K562 (cell line): Measurements from ENCODE around the gene UBE2E2. TPM values are rescaled to one million over a fixed set of nuclear protein-coding genes. Genes with fewer than 3 reads are reported as not detected.

ENCODE experiments used
- ATAC-seq: fragments of 200-7000 bp; cut with Tn5 transposase; 3 replicates; pipeline ENCODE4 v1.9.1; 2020; ENCODE audit warnings: moderate library complexity
- BruUV-seq: library from RNA; stranded (reverse); fragments of 400-500 nt; replicated peaks from 2 replicates; lab custom pipeline; 2021; lab: Mats Ljungman, UMichigan
- CTCF ChIA-PET: fragments of 300-600 bp; formaldehyde crosslinking; extraction: SDS; loops from one replicate; lab custom pipeline; 2021; ENCODE audit warnings: low intra/inter-chr PET ratio; lab: Yijun Ruan, JAX
- POLR2A ChIA-PET: fragments of 300-600, 350-650 bp; sonication (Branson Sonifier 250); formaldehyde crosslinking; extraction: SDS; loops from one replicate; lab custom pipeline; 2021; ENCODE audit warnings: antibody characterized with exemption, inconsistent platforms; lab: Yijun Ruan, JAX
- DNase-seq, 4 experiments: peaks; one replicate each; pipeline versions ENCODE4 v3.0.0 to v3.0.0-alpha.2; 2011 to 2018; ENCODE audit warnings: low spot score in 3 of 4, mixed read lengths in 3 of 4; ENCODE audit errors: extremely low read depth in 1 of 4
- FAIRE-seq: peaks from 2 replicates; lab custom pipeline; 2011; peaks lifted over from hg19 to GRCh38; lab: Jason Lieb, UNC
- H2AFZ ChIP-seq: 2 replicates; pipeline ENCODE4 v1.6.0; 2011; ENCODE audit warnings: low read depth, low read length, control low read depth, inconsistent platforms
- H3K27ac ChIP-seq: fragments of 200-600 bp; 3 replicates; pipeline ENCODE4 v1.8.0; 2011; ENCODE audit warnings: low read depth, mild to moderate bottlenecking, control low read depth, inconsistent platforms, low read length, moderate library complexity, mixed read lengths; ENCODE audit errors: extremely low read depth
- H3K27me3 ChIP-seq, 2 experiments: fragments of 300-600 bp in 1 of 2; 2 replicates in 1 of 2; 3 replicates in 1 of 2; pipeline versions ENCODE4 v1.6.0 to v1.8.0; 2011; ENCODE audit warnings: inconsistent platforms in 2 of 2, low read length in 2 of 2, mild to moderate bottlenecking in 1 of 2, mixed read lengths in 1 of 2, moderate library complexity in 1 of 2; ENCODE audit not compliant: control insufficient read depth in 2 of 2, insufficient read depth in 2 of 2
- H3K36me3 ChIP-seq: fragments of 300-600 bp; 3 replicates; pipeline ENCODE4 v1.8.0; 2011; ENCODE audit warnings: mild to moderate bottlenecking, low read length, inconsistent platforms; ENCODE audit not compliant: control insufficient read depth, insufficient read depth
- H3K4me1 ChIP-seq, 2 experiments: fragments of 200-600 bp in 1 of 2; replicated peaks in 1 of 2; 2 replicates in 1 of 2; 3 replicates in 1 of 2; pipeline versions ENCODE4 v1.5.1 to v1.8.0; 2011; ENCODE audit warnings: inconsistent platforms in 2 of 2, low read length in 2 of 2, mild to moderate bottlenecking in 1 of 2, mixed read lengths in 1 of 2, moderate library complexity in 1 of 2; ENCODE audit not compliant: control insufficient read depth in 2 of 2, insufficient read depth in 2 of 2
- H3K4me2 ChIP-seq: 2 replicates; pipeline ENCODE4 v1.6.1; 2011; ENCODE audit warnings: low read length, control low read depth, inconsistent platforms, mixed read lengths; ENCODE audit not compliant: insufficient read depth
- H3K4me3 ChIP-seq: fragments of 200-600 bp; sonication (generic), shearing (Covaris generic); 2 replicates; pipeline ENCODE4 v1.5.1; 2016; ENCODE audit warnings: control low read depth, inconsistent platforms
- H3K79me2 ChIP-seq: fragments of 200-600 bp; 3 replicates; pipeline ENCODE4 v1.8.0; 2011; ENCODE audit warnings: low read length, inconsistent platforms; ENCODE audit not compliant: control insufficient read depth, insufficient read depth
- H3K9ac ChIP-seq, 2 experiments: 2 replicates each; pipeline versions ENCODE4 v1.6.0 to v1.6.1; 2011; ENCODE audit warnings: low read depth in 2 of 2, low read length in 2 of 2, control low read depth in 1 of 2, inconsistent platforms in 1 of 2, mild to moderate bottlenecking in 1 of 2, mixed read lengths in 1 of 2; ENCODE audit not compliant: insufficient read depth in 1 of 2
- H3K9me1 ChIP-seq: one replicate; pipeline ENCODE4 v1.6.0; 2011; ENCODE audit warnings: inconsistent platforms, mild to moderate bottlenecking, low read length, moderate library complexity; ENCODE audit not compliant: control insufficient read depth, insufficient read depth
- H3K9me3 ChIP-seq: replicated peaks from 2 replicates; pipeline ENCODE4 v1.5.1; 2011; ENCODE audit warnings: low read depth, low read length, inconsistent platforms; ENCODE audit not compliant: control insufficient read depth, insufficient read depth
- H4K20me1 ChIP-seq: replicated peaks from 2 replicates; pipeline ENCODE4 v1.6.1; 2011; ENCODE audit warnings: low read length, inconsistent platforms, mixed read lengths; ENCODE audit not compliant: control insufficient read depth, insufficient read depth
- ELF1 ChIP-seq: fragments of 200-800 bp; sonication (Bioruptor generic); IDR thresholded peaks from 2 replicates; pipeline ENCODE4 v1.6.1; 2016; ENCODE audit warnings: missing genetic modification characterization, missing compliant biosample characterization
- ETV5 ChIP-seq: sonication (generic); formaldehyde crosslinking; IDR thresholded peaks from 2 replicates; pipeline ENCODE4 v1.4.0; 2020; ENCODE audit warnings: low read depth, mild to moderate bottlenecking, missing genetic modification reagents
- SP2 ChIP-seq: IDR thresholded peaks from 2 replicates; pipeline ENCODE4 v1.6.1; 2011; ENCODE audit warnings: mild to moderate bottlenecking, low read depth, low read length, moderate library complexity; ENCODE audit not compliant: poor library complexity, severe bottlenecking; ENCODE audit errors: extremely low read depth
- WGBS: fragments of 100-300 bp; shearing (Covaris generic); methylation state at CpG from one replicate; pipeline ENCODE4 v1.1.6; 2016; ENCODE audit warnings: low coverage, mixed read lengths; ENCODE audit not compliant: insufficient coverage; ENCODE audit errors: missing lambda C conversion rate; 5-methylcytosine and 5-hydroxymethylcytosine counted together
- in situ Hi-C: fragments of 300-500 bp; cut with MboI; formaldehyde crosslinking; loops from 4 replicates; pipeline ENCODE4 v1.15.0; 2018; ENCODE audit warnings: inconsistent platforms, mixed read lengths
- intact Hi-C: fragments of 100-400 bp; cut with micrococcal nuclease; formaldehyde crosslinking; loops from 2 replicates; pipeline ENCODE4 v1.14.2; 2022
- polyA plus RNA-seq, 8 experiments: library from polyadenylated mRNA; depleted of rRNA in 4 of 8; stranded (reverse) in 5 of 8; unstranded in 3 of 8; fragments of >200 nt; fragmentation: Nextera tagmentation in 2 of 8; fragmentation: Illumina TruSeq in 1 of 8; extraction: Ambion mirVana in 2 of 8; extraction: Trizol in 1 of 8; gene quantifications; 2 replicates each; pipeline versions ENCODE4 v1.2.1 to v1.2.3, GENCODE V29; 2011 to 2014; ENCODE audit warnings: inconsistent platforms in 1 of 8, missing spikeins in 1 of 8
- total RNA-seq, 7 experiments: library from RNA; depleted of rRNA in 6 of 7; stranded (reverse); fragments of >200 nt in 6 of 7; fragmentation: Illumina TruSeq in 2 of 7; extraction: Trizol in 2 of 7; gene quantifications; 2 replicates each; pipeline versions ENCODE4 v1.2.1 to v1.2.3, GENCODE V29; 2011 to 2021; ENCODE audit warnings: low replicate concordance in 1 of 7
- TF ChIP-seq, protein P1 (sequence below): fragments of 450-650 bp; IDR thresholded peaks from 2 replicates; pipeline ENCODE4 v1.7.1; 2018; ENCODE audit warnings: mild to moderate bottlenecking, low read depth; ENCODE audit not compliant: partially characterized antibody
- TF ChIP-seq, protein P2 (sequence below): fragments of 450-650 bp; formaldehyde crosslinking; IDR thresholded peaks from 2 replicates; pipeline ENCODE4 v1.4.0; 2020; ENCODE audit warnings: mild to moderate bottlenecking, moderate library complexity

Gene UBE2E2
- total and polyA plus RNA-seq, 9 of the 15 experiments (the other 6 are each of a cell fraction or from before 2014, with no cell fraction given), result 0.22 to 5.1 (median 1.9) TPM

DNA sequence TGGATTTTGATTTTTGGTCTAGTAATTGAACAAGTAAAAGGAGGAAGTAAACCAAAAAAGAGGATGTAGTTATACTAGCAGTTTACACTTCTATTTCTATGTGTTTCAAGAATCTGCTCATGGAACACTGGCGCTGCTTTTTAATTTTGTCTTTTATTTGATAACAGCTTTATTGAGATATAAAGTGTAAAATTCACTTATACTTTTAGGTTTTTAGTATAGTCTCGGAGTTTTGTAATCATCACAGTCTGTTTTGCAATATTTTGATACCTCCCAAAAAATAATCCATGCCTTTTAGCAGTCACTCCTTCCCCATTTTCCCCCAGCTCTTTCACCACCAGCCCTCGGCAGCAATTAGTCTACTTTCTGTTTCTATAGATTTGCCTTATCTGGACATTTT lies 18.0 kb downstream of the UBE2E2 start:
- H3K36me3 ChIP-seq, result no peaks in the 10 kb centered on the region
- H3K79me2 ChIP-seq, result no peaks in the 10 kb centered on the region
- POLR2A ChIA-PET, result interaction anchor here (0.6 to 0.7 kb wide), 2 partner anchors 436 to 661 kb away, joined by 3 read pairs; no protein-coding TSS in a partner anchor
- no peaks in the 10 kb centered on the region for H3K27me3 ChIP-seq
- ATAC-seq, result no peak
- CTCF ChIA-PET, result no interaction called here
- no peak overlapping the region for H3K4me3 ChIP-seq
- H3K9me3 ChIP-seq, result no peaks in the 10 kb centered on the region
- no peak overlapping the region for H3K9ac ChIP-seq
- no peak for TF ChIP-seq ELF1 (tag)
- TF ChIP-seq ETV5 (CRISPR knock-in tag), result no peak
- TF ChIP-seq, protein P1, sequence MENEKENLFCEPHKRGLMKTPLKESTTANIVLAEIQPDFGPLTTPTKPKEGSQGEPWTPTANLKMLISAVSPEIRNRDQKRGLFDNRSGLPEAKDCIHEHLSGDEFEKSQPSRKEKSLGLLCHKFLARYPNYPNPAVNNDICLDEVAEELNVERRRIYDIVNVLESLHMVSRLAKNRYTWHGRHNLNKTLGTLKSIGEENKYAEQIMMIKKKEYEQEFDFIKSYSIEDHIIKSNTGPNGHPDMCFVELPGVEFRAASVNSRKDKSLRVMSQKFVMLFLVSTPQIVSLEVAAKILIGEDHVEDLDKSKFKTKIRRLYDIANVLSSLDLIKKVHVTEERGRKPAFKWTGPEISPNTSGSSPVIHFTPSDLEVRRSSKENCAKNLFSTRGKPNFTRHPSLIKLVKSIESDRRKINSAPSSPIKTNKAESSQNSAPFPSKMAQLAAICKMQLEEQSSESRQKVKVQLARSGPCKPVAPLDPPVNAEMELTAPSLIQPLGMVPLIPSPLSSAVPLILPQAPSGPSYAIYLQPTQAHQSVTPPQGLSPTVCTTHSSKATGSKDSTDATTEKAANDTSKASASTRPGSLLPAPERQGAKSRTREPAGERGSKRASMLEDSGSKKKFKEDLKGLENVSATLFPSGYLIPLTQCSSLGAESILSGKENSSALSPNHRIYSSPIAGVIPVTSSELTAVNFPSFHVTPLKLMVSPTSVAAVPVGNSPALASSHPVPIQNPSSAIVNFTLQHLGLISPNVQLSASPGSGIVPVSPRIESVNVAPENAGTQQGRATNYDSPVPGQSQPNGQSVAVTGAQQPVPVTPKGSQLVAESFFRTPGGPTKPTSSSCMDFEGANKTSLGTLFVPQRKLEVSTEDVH, result no peak
- no peak for TF ChIP-seq SP2
- TF ChIP-seq, protein P2, sequence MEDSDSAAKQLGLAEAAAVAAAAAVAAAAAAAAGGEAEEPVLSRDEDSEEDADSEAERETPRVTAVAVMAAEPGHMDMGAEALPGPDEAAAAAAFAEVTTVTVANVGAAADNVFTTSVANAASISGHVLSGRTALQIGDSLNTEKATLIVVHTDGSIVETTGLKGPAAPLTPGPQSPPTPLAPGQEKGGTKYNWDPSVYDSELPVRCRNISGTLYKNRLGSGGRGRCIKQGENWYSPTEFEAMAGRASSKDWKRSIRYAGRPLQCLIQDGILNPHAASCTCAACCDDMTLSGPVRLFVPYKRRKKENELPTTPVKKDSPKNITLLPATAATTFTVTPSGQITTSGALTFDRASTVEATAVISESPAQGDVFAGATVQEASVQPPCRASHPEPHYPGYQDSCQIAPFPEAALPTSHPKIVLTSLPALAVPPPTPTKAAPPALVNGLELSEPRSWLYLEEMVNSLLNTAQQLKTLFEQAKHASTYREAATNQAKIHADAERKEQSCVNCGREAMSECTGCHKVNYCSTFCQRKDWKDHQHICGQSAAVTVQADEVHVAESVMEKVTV, result no peak
- TF ChIP-seq, all 486 proteins: peak for 0
- Histone ChIP-seq H3K27ac (no peak overlapping the region), H2AFZ (no peak overlapping the region), H3K4me2 (no peak overlapping the region), H3K4me1 (no peaks in the 10 kb centered on the region), H4K20me1 (no peaks in the 10 kb centered on the region), H3K9me1 (no peaks in the 10 kb centered on the region)
- no peak for DNase-seq
- intact Hi-C loops (no loop called here), in situ Hi-C loops (loop anchor here (25.0 kb wide), 1 partner anchor 816 kb away; no protein-coding TSS in a partner anchor)
- WGBS, result 2% methylated on average over 3 of the region's 3 CpGs
- no peak for FAIRE-seq
- no TSS peak for BruUV-seq
